DOHH2 (cell line): ENCODE measurements around the gene COL5A1.

Experiments
- EZH2phosphoT487 ChIP-seq: fragments of 200-600 bp; sonication (generic); IDR thresholded peaks from 2 replicates; pipeline ENCODE4 v1.6.1; 2017; ENCODE audit warnings: borderline replicate concordance, mild to moderate bottlenecking, antibody characterized with exemption, low read length, moderate library complexity, mixed read lengths
- TF ChIP-seq, protein P1 (sequence below): fragments of 200-600 bp; sonication (generic); IDR thresholded peaks from one replicate; pipeline ENCODE4 v1.5.1; 2014; ENCODE audit warnings: antibody characterized with exemption, mild to moderate bottlenecking, low read depth, low read length; ENCODE audit not compliant: poor library complexity, severe bottlenecking

GRCh38 chr9:134737842-134738580 is 96.4 kb downstream of the COL5A1 start:
- TF ChIP-seq, protein P1, sequence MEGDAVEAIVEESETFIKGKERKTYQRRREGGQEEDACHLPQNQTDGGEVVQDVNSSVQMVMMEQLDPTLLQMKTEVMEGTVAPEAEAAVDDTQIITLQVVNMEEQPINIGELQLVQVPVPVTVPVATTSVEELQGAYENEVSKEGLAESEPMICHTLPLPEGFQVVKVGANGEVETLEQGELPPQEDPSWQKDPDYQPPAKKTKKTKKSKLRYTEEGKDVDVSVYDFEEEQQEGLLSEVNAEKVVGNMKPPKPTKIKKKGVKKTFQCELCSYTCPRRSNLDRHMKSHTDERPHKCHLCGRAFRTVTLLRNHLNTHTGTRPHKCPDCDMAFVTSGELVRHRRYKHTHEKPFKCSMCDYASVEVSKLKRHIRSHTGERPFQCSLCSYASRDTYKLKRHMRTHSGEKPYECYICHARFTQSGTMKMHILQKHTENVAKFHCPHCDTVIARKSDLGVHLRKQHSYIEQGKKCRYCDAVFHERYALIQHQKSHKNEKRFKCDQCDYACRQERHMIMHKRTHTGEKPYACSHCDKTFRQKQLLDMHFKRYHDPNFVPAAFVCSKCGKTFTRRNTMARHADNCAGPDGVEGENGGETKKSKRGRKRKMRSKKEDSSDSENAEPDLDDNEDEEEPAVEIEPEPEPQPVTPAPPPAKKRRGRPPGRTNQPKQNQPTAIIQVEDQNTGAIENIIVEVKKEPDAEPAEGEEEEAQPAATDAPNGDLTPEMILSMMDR = no peak
- TF ChIP-seq EZH2phosphoT487 = no peak
